GM12873 (cell line): ENCODE data around the gene PCDHGA1.

Experiments
- CTCF ChIP-seq: IDR thresholded peaks from 2 replicates; pipeline ENCODE4 v1.5.1; 2012; ENCODE audit warnings: low read depth, mild to moderate bottlenecking, moderate library complexity, low read length, control low read depth; ENCODE audit not compliant: insufficient read depth; ENCODE audit errors: missing control alignments

Gene PCDHGA1

GRCh38 chr5:141507387-141508091 is 177.2 kb downstream of the PCDHGA1 start:
- no peak for TF ChIP-seq CTCF

DNA sequence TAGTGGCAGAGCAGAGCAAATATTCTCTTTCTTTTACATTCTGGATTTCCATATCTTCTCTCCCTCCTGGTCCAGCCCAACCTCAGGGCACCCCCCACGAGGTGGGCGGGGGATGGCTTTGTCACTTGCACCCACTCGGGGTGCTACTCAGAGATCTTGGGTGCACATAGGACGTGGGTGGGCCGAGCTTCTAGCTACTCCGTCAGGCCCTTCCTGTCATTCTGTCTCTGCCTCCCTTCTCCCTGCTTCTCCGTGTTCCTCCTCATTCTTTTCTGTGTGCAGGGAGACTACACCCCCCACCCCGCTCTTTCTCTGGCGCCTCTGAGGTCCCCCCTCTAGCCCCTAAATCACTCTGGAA is 178.1 kb downstream of the PCDHGA1 start:
- no peak for TF ChIP-seq CTCF

GRCh38 chr5:141508798-141509611 is 178.7 kb downstream of the PCDHGA1 start:
- no peak for TF ChIP-seq CTCF

DNA sequence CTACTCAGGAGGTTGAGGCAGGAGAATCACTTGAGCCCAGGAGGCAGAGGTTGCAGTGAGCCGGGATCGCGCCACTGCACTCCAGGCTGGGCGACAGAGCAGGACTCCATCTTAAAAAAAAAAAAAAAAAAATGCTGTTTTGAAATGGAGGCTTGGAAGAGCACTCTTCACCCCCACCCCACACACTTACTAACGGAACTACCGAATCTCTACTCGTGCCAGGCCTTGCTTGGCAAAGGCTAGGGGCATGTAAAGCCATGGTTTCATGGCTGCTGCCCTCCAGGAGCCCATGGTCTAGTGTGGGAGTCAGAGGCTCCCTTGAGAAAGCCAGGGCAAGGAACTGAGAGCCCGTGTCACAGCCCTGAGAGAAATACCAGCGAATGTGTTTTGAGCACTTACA is 179.8 kb downstream of the PCDHGA1 start:
- TF ChIP-seq CTCF: no peak

DNA sequence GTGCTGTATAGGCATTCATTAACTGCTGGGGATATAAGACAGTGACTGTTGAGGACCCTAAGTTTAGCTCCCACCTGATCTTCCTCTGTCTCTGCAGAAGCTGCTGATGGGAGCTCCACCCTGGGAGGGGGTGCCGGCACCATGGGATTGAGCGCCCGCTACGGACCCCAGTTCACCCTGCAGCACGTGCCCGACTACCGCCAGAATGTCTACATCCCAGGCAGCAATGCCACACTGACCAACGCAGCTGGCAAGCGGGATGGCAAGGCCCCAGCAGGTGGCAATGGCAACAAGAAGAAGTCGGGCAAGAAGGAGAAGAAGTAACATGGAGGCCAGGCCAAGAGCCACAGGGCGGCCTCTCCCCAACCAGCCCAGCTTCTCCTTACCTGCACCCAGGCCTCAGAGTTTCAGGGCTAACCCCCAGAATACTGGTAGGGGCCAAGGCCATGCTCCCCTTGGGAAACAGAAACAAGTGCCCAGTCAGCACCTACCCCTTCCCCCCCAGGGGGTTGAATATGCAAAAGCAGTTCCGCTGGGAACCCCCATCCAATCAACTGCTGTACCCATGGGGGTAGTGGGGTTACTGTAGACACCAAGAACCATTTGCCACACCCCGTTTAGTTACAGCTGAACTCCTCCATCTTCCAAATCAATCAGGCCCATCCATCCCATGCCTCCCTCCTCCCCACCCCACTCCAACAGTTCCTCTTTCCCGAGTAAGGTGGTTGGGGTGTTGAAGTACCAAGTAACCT is 180.7 kb downstream of the PCDHGA1 start:
- no peak for TF ChIP-seq CTCF

GRCh38 chr5:141511771-141512325 is 181.5 kb downstream of the PCDHGA1 start:
- TF ChIP-seq CTCF: no peak
